Measurements from ENCODE around the gene CCDC157. TPM values are rescaled to one million over a fixed set of nuclear protein-coding genes. Genes with fewer than 3 reads are reported as not detected.

CCDC157 gene
- total RNA-seq (1 to 10 TPM; 2.7 to 2.9 TPM), polyA plus RNA-seq (1.4 TPM)

DNA sequence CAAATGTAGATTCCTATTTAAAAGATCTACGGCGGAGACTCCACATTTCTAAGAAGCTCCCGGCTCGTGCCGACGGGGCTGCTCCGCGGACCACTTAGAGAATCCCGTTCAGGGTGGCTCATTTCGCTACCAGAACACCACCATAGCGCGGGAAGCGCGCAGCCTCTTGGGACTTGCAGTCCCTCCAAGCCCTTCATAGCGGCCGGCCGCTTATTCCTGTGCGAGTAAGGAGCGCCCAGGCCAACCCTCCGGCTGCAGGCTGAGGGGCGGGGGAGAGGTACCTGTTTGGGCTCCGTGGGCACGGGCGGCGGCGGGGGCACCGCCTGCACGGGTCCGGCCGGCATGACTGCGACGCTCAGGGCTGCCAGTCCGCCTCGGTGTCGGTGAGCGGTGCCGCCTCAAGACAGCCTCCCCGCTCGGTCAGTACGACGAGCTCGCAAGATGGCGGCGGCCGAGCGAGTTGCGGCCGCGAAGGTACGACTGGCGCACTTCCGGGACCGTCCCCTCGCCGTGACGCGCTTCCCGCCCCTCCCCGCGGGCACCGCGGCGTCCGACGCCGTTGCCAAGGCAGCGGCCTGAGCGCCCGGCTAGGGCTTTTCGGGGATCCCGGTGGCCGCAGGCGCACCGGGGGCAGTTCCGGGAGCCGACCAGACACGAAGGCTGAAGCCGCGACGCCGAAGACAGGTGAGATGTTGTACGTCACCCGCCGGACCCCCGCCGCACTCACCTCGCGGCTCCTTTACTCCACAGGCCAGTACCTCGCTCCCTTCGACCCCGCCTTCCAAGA is at the start of gene CCDC157, which contains the start of gene SF3A1:
Gene CCDC157 (plus strand): TSS at position 559 of the 787 bp plus-strand sequence. CDS start 8,994 bp downstream, outside the sequence.
Gene SF3A1 (minus strand): TSS at position 446 of the 787 bp plus-strand sequence. CDS start 102 bp downstream, at position 344.
- POLR2A ChIA-PET = interaction anchor here (0.5 to 4.1 kb wide), 13 partner anchors 16 to 135 kb away, joined by 3 to 48 read pairs (median 6); partner anchors contain the start of genes CASTOR1, MTFP1 and TBC1D10A
- H3K9me3 Mint-ChIP-seq = no peaks in the 10 kb centered on the region
- peak within 1 kb of the TSS; percentile 98 for H3K27ac ChIP-seq (ENCODE audit: low read depth, low read length)
- DNase-seq = peak; percentile 81 to 89 (median 88)
- H3K4me3 ChIP-seq (ENCODE audit: low read length) = peak within 1 kb of the TSS; percentile 96
- H3K27ac Mint-ChIP-seq = peak within 1 kb of the TSS; percentile 91 to 99 (median 96)
- H3K36me3 ChIP-seq (ENCODE audit: insufficient read depth, low read length) = peaks cover 21% of the 10 kb centered on the region
- peak within 1 kb of the TSS; percentile 94 to 99 (median 98) for H3K4me3 Mint-ChIP-seq
- H3K27me3 ChIP-seq (ENCODE audit: insufficient read depth, low read length, poor library complexity, severe bottlenecking) = no peaks in the 10 kb centered on the region
- H3K4me1 Mint-ChIP-seq = peaks cover 46 to 57% (median 57%) of the 10 kb centered on the region in 3 donors
- peaks cover 0 to 42% (median 3%) of the 10 kb centered on the region in 3 donors for H3K36me3 Mint-ChIP-seq
- peaks cover 41% of the 10 kb centered on the region for H3K4me1 ChIP-seq (ENCODE audit: insufficient read depth, low read length)
- no peaks in the 10 kb centered on the region for H3K9me3 ChIP-seq (ENCODE audit: low read length)
- H3K27me3 Mint-ChIP-seq = peaks cover 0 to 3% of the 10 kb centered on the region in 2 donors
- CTCF ChIA-PET = interaction anchor here (0.6 to 4.3 kb wide), 6 partner anchors 29 to 88 kb away, joined by 3 to 42 read pairs (median 4); partner anchors contain the start of gene CASTOR1

DNA sequence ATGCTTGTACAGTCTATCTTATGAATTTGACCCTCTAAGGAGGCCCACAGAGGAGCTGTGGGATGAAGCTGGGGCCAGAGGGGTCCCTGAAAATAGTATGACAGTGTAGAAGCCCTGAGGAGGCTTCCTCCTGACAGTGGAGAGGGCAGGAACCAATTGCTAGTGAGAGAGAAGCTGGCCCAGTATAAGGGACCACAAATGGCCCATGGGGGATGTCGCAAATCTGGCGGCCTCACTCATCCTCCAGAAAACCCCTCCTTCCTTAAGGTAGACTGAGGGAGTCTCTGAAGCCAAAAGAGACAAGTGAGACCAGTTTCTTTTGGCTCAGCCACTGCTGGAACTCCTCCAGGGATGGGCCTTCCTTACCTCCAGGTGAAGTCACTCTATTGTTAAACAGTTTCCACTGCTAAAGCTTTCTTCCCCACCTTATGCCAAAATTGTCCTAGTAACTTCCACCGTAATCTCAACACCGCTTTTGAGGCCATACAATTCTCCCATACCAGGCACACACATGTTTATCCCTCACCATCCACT is 49.7 kb upstream of the CCDC157 start:
- DNase-seq = peak in 1 of 5 donors; percentile 52
- H3K27me3 Mint-ChIP-seq = peaks cover 0 to 1% of the 10 kb centered on the region in 2 donors
- peak overlapping the region; percentile 64 to 77 (median 69) for H3K4me3 Mint-ChIP-seq
- H3K4me1 Mint-ChIP-seq = peaks cover 99 to 100% (median 100%) of the 10 kb centered on the region in 3 donors
- Histone ChIP-seq H3K4me1 (ENCODE audit: insufficient read depth, low read length) (peaks cover 99% of the 10 kb centered on the region), H3K36me3 (ENCODE audit: insufficient read depth, low read length) (peaks cover 5% of the 10 kb centered on the region), H3K4me3 (ENCODE audit: low read length) (peak overlapping the region; percentile 61), H3K27me3 (ENCODE audit: insufficient read depth, low read length, poor library complexity, severe bottlenecking) (no peaks in the 10 kb centered on the region), H3K9me3 (ENCODE audit: low read length) (no peaks in the 10 kb centered on the region), H3K27ac (ENCODE audit: low read depth, low read length) (peak overlapping the region; percentile 27)
- H3K9me3 Mint-ChIP-seq = no peaks in the 10 kb centered on the region
- ChIA-PET POLR2A (interaction anchor here (0.7 to 7.2 kb wide), 7 partner anchors 11 to 118 kb away, joined by 3 to 71 read pairs (median 5); partner anchors contain the start of genes CASTOR1, CCDC157, MTFP1 and SF3A1), CTCF (interaction anchor here (1.0 to 8.6 kb wide), 8 partner anchors 10 to 117 kb away, joined by 3 to 98 read pairs (median 4); partner anchors contain the start of genes CASTOR1, MTFP1 and TBC1D10A)
- peaks cover 0 to 27% (median 3%) of the 10 kb centered on the region in 3 donors for H3K36me3 Mint-ChIP-seq
- H3K27ac Mint-ChIP-seq = peak overlapping the region; percentile 31 to 99 (median 89)

DNA sequence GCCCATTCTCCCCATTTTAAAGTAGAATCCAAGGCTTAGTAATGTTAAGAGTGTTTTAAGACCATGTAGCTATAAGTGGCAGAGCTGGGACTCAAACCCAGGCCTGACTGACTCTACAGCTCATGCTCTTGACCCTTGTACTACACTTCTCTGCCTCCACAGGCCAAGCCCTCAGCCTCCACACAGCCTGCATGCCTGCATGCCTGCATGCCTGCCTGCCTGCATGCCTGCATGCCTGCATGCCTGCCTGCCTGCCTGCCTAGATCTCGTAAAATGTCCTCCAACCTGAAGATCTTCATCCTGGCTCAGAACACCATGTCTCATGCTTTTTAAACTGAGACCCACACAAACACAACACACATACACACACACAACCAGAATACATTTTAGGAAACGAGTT is 48.7 kb upstream of the CCDC157 start:
- ChIA-PET CTCF (interaction anchor here (1.3 to 8.6 kb wide), 4 partner anchors 11 to 45 kb away, joined by 3 to 98 read pairs (median 28); partner anchors contain the start of genes CASTOR1 and TBC1D10A), POLR2A (interaction anchor here (7.2 kb wide), 1 partner anchor 16 kb away, joined by 71 read pairs; the partner anchor contains the start of gene TBC1D10A)
- peaks cover 99 to 100% (median 100%) of the 10 kb centered on the region in 3 donors for H3K4me1 Mint-ChIP-seq
- Histone ChIP-seq H3K27ac (ENCODE audit: low read depth, low read length) (no peak overlapping the region), H3K9me3 (ENCODE audit: low read length) (no peaks in the 10 kb centered on the region), H3K36me3 (ENCODE audit: insufficient read depth, low read length) (peaks cover 5% of the 10 kb centered on the region), H3K4me3 (ENCODE audit: low read length) (no peak overlapping the region), H3K4me1 (ENCODE audit: insufficient read depth, low read length) (peaks cover 99% of the 10 kb centered on the region), H3K27me3 (ENCODE audit: insufficient read depth, low read length, poor library complexity, severe bottlenecking) (no peaks in the 10 kb centered on the region)
- H3K27me3 Mint-ChIP-seq = peaks cover 0 to 1% of the 10 kb centered on the region in 2 donors
- H3K4me3 Mint-ChIP-seq = peak overlapping the region; percentile 34 to 77 (median 69)
- peak overlapping the region; percentile 78 to 99 (median 94) for H3K27ac Mint-ChIP-seq
- no peak for DNase-seq
- no peaks in the 10 kb centered on the region for H3K9me3 Mint-ChIP-seq
- H3K36me3 Mint-ChIP-seq = peaks cover 0 to 17% (median 8%) of the 10 kb centered on the region in 3 donors

DNA sequence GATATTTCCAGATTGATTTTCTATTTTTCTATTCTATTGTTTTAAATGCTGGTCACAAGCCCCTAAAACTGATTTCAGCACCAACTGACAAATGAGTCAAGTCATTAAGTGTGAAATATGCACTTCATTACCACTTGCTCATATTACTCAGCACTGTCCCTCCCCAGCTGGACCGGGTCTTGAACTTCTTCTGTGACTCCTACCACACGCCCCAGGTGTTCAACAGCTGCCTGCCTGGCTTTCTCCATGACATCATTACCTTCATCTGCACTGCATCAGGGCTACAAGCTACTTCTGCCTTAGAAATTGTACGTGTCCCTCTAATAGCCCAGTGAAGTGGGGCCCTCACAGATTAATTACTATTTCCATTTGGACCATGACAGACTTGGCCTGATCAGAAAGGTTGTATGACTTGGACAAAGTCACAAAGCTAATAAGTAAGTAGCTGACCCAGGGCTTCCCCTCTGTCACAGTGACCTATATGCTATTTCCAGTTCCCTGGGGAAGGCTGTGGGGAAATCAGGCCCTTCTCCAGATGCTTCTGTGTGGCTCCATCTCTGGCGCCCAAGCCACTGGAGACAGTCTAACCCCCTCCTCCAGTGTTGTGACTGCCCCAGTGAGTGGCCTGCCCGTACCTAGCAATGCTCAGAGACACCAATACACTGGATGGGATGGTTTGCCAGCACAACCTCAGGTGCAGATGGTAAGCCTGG is 48.1 kb upstream of the CCDC157 start:
- Histone ChIP-seq H3K36me3 (ENCODE audit: insufficient read depth, low read length) (peaks cover 3% of the 10 kb centered on the region), H3K9me3 (ENCODE audit: low read length) (no peaks in the 10 kb centered on the region), H3K4me3 (ENCODE audit: low read length) (peak overlapping the region; percentile 15), H3K4me1 (ENCODE audit: insufficient read depth, low read length) (peaks cover 99% of the 10 kb centered on the region), H3K27me3 (ENCODE audit: insufficient read depth, low read length, poor library complexity, severe bottlenecking) (no peaks in the 10 kb centered on the region), H3K27ac (ENCODE audit: low read depth, low read length) (no peak overlapping the region)
- DNase-seq = no peak
- Mint-ChIP-seq H3K27me3 (peaks cover 0 to 1% of the 10 kb centered on the region in 2 donors), H3K36me3 (peaks cover 0 to 11% (median 6%) of the 10 kb centered on the region in 3 donors), H3K4me3 (peak overlapping the region; percentile 51 to 75 (median 67)), H3K9me3 (no peaks in the 10 kb centered on the region), H3K27ac (peak overlapping the region; percentile 78 to 99 (median 96)), H3K4me1 (peaks cover 96 to 100% (median 98%) of the 10 kb centered on the region in 3 donors)
- ChIA-PET CTCF (interaction anchor here (3.3 to 8.6 kb wide), 3 partner anchors 12 to 18 kb away, joined by 10 to 98 read pairs (median 45); partner anchors contain the start of genes CASTOR1 and TBC1D10A), POLR2A (interaction anchor here (7.2 kb wide), 1 partner anchor 15 kb away, joined by 71 read pairs; the partner anchor contains the start of gene TBC1D10A)

DNA sequence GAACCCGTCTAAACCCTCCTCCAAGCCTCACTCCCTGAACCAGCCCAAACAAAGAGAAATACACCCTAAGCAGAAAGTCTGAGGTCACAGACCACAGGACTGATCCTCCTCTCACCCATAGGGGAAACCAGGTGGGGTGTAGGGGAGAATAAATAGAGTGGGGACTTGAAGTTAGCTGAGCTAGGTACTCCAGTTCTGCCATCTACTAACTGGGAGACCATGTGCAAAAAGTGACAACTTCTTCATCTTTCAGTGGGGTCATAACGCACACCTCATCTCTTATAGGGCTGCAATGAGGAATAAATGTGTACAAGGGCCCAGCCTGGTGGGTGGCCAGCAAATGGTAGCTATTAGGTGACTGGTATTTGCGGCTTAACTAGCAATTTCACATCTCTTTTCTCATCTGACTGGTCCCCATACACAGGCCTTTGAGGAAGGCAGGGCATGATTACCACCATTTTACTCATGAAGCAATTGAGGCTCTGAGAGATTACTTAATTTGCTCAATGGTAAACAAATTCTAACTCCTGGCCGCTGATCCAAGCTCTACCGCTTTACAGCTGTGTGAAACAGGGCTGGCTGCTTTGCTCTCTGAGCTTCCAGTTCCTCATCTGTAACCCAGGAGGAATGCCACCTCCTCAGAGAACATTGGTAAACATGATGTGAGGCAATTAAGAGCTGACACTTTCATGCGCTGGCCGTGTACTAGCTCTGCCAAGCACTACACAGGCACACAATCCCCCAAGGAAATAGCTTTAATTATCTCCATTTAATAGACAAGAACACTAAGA is 46.7 kb upstream of the CCDC157 start:
- H3K36me3 ChIP-seq (ENCODE audit: insufficient read depth, low read length) = no peaks in the 10 kb centered on the region
- Mint-ChIP-seq H3K27ac (peak overlapping the region; percentile 78 to 99 (median 96)), H3K4me1 (peaks cover 98 to 100% (median 98%) of the 10 kb centered on the region in 3 donors), H3K36me3 (peaks cover 0 to 6% (median 4%) of the 10 kb centered on the region in 3 donors), H3K4me3 (peak overlapping the region; percentile 54 to 87 (median 74)), H3K9me3 (no peaks in the 10 kb centered on the region), H3K27me3 (peaks cover 0 to 1% of the 10 kb centered on the region in 2 donors)
- peaks cover 99% of the 10 kb centered on the region for H3K4me1 ChIP-seq (ENCODE audit: insufficient read depth, low read length)
- H3K27me3 ChIP-seq (ENCODE audit: insufficient read depth, low read length, poor library complexity, severe bottlenecking) = no peaks in the 10 kb centered on the region
- H3K4me3 ChIP-seq (ENCODE audit: low read length) = peak overlapping the region; percentile 29
- no peaks in the 10 kb centered on the region for H3K9me3 ChIP-seq (ENCODE audit: low read length)
- ChIA-PET POLR2A (interaction anchor here (0.6 to 2.1 kb wide), 4 partner anchors 9 to 21 kb away, joined by 3 to 8 read pairs (median 4); partner anchors contain the start of genes CASTOR1 and TBC1D10A), CTCF (interaction anchor here (0.6 to 8.6 kb wide), 8 partner anchors 12 to 80 kb away, joined by 3 to 98 read pairs (median 4); partner anchors contain the start of genes CASTOR1, RNF215 and TBC1D10A)
- H3K27ac ChIP-seq (ENCODE audit: low read depth, low read length) = no peak overlapping the region
- DNase-seq = peak in 2 of 5 donors; percentile 53 to 74

DNA sequence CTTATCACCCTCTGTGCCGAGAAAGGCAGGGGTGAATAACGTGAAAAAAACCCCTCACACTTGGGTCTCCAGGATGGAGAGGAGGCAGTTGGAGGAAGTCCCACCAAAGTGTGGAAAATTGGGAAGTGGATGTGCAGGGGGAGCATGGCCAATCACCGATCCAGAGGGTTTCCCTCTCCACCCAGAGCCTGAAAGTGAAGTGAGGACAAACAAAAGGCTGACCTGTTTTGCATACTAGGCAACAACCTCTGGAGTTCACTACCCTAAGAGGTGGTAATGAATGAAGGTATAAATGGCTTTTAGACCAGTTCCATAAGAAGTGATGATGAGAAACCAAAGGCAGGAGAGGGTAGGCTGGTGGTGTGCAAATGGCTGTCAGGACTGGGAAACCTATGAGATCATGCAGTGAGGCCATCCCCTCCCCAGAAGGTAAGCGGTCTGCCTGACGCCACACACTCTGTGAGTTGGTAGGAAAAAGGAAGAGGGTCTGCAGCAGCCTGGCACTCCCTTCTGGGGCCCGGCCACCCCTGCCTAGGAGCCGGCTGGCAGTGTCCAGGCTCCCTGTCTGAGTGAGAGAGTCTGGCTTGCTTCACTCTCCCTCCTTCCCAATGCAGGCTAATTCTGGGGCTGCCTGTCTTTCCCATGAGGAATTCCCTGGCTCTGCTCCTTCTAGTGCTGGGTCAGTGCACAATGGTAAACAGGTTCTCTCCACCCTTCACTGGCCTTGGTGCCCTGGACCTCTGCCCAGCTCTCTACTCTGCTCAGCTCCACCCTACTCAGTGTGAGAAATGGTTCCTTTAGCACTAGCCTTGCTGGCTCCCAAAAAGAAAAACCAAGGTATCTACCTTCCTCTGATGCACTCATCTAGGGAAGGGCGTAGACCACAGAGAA is 45.7 kb upstream of the CCDC157 start:
- Histone ChIP-seq H3K27me3 (ENCODE audit: insufficient read depth, low read length, poor library complexity, severe bottlenecking) (no peaks in the 10 kb centered on the region), H3K4me1 (ENCODE audit: insufficient read depth, low read length) (peaks cover 99% of the 10 kb centered on the region), H3K36me3 (ENCODE audit: insufficient read depth, low read length) (no peaks in the 10 kb centered on the region), H3K4me3 (ENCODE audit: low read length) (peak overlapping the region; percentile 29), H3K27ac (ENCODE audit: low read depth, low read length) (no peak overlapping the region), H3K9me3 (ENCODE audit: low read length) (no peaks in the 10 kb centered on the region)
- Mint-ChIP-seq H3K4me3 (peak overlapping the region; percentile 17 to 87 (median 60)), H3K27me3 (peaks cover 0 to 1% of the 10 kb centered on the region in 2 donors), H3K27ac (peak overlapping the region; percentile 57 to 99 (median 94)), H3K36me3 (peaks cover 0 to 8% (median 6%) of the 10 kb centered on the region in 3 donors), H3K9me3 (no peaks in the 10 kb centered on the region), H3K4me1 (peaks cover 98 to 100% (median 98%) of the 10 kb centered on the region in 3 donors)
- CTCF ChIA-PET = interaction anchor here (0.6 to 8.6 kb wide), 8 partner anchors 11 to 76 kb away, joined by 3 to 98 read pairs (median 4); partner anchors contain the start of genes CASTOR1, RNF215 and TBC1D10A
- no peak for DNase-seq
- POLR2A ChIA-PET = interaction anchor here (0.9 to 2.1 kb wide), 3 partner anchors 8 to 22 kb away, joined by 3 to 6 read pairs (median 3); partner anchors contain the start of genes CASTOR1 and TBC1D10A

Measured in CD8-positive, alpha-beta memory T cell (primary cell).